ENCODE measurements around the gene RPL9.
"Not testable (repeated sequence)": the region's sequence is repeated elsewhere in the genome, so short reads cannot be mapped to it uniquely, and the experiment has no call there.

The RPL9 gene

GRCh38 chr4:39466747-39467146 is 8.0 kb upstream of the RPL9 start:
- no peak for ATAC-seq (ENCODE audit: insufficient read depth, low read depth)
- TF ChIP-seq EZH2 (IDR thresholded peaks at IDR 0.05; ENCODE audit: borderline replicate concordance, low read depth, low read length, severe bottlenecking) (no peak), CTCF (IDR thresholded peaks at IDR 0.05; ENCODE audit: borderline replicate concordance, extremely low read depth, low read length, poor library complexity, severe bottlenecking) (no peak)
- Histone ChIP-seq H3K27ac (ENCODE audit: low read length) (no peak overlapping the region), H3K79me2 (ENCODE audit: insufficient read depth, low read length) (no peaks in the 10 kb centered on the region), H3K9me3 (ENCODE audit: insufficient read depth, low read length, severe bottlenecking) (no peaks in the 10 kb centered on the region), H3K4me1 (ENCODE audit: insufficient read depth, low read length) (peaks cover 7% of the 10 kb centered on the region), H3K4me2 (ENCODE audit: insufficient read depth, low read length) (no peak overlapping the region), H3K27me3 (ENCODE audit: insufficient read depth, low read length, poor library complexity) (no peaks in the 10 kb centered on the region), H3K36me3 (ENCODE audit: insufficient read depth, low read length) (peaks cover 55% of the 10 kb centered on the region; the same call in 1 of the 2 replicates), H2AFZ (ENCODE audit: low read depth, low read length) (no peak overlapping the region), H4K20me1 (ENCODE audit: insufficient read depth, low read length) (no peaks in the 10 kb centered on the region), H3K4me3 (ENCODE audit: low read depth in 1 of 2, low read length in 2 of 2) (no peak overlapping the region), H3K9ac (ENCODE audit: low read depth, low read length) (no peak overlapping the region)
- no peak for DNase-seq

GRCh38 chr4:39464886-39465501 is 6.3 kb upstream of the RPL9 start:
- no peak for TF ChIP-seq EZH2 (IDR thresholded peaks at IDR 0.05; ENCODE audit: borderline replicate concordance, low read depth, low read length, severe bottlenecking)
- TF ChIP-seq CTCF (IDR thresholded peaks at IDR 0.05; ENCODE audit: borderline replicate concordance, extremely low read depth, low read length, poor library complexity, severe bottlenecking): no peak
- DNase-seq (no peak), ATAC-seq (ENCODE audit: insufficient read depth, low read depth) (peak; percentile 57; the same call in 2 of the 3 replicates)
- no peaks in the 10 kb centered on the region for H3K27me3 ChIP-seq (ENCODE audit: insufficient read depth, low read length, poor library complexity)
- no peak overlapping the region for H3K4me3 ChIP-seq (ENCODE audit: low read depth in 1 of 2, low read length in 2 of 2)
- no peak overlapping the region; the same call in 1 of the 2 replicates for H3K9ac ChIP-seq (ENCODE audit: low read depth, low read length)
- no peak overlapping the region for H2AFZ ChIP-seq (ENCODE audit: low read depth, low read length)
- H3K79me2 ChIP-seq (ENCODE audit: insufficient read depth, low read length): peaks cover 10% of the 10 kb centered on the region
- no peak overlapping the region for H3K27ac ChIP-seq (ENCODE audit: low read length)
- peaks cover 46% of the 10 kb centered on the region; the same call in 1 of the 2 replicates for H3K36me3 ChIP-seq (ENCODE audit: insufficient read depth, low read length)
- no peaks in the 10 kb centered on the region for H4K20me1 ChIP-seq (ENCODE audit: insufficient read depth, low read length)
- H3K9me3 ChIP-seq (ENCODE audit: insufficient read depth, low read length, severe bottlenecking): no peaks in the 10 kb centered on the region
- H3K4me2 ChIP-seq (ENCODE audit: insufficient read depth, low read length): no peak overlapping the region
- H3K4me1 ChIP-seq (ENCODE audit: insufficient read depth, low read length): peaks cover 20% of the 10 kb centered on the region

- H3K36me3 ChIP-seq (ENCODE audit: insufficient read depth, low read length): peaks cover 61% of the 10 kb centered on the region
- not testable (repeated sequence) for ATAC-seq (ENCODE audit: insufficient read depth, low read depth); H3K9me3 ChIP-seq (ENCODE audit: insufficient read depth, low read length, severe bottlenecking); H3K27me3 ChIP-seq (ENCODE audit: insufficient read depth, low read length, poor library complexity); DNase-seq
- H3K4me3 ChIP-seq (ENCODE audit: low read depth in 1 of 2, low read length in 2 of 2): peak overlapping the region; percentile 81 to 88
- H3K9ac ChIP-seq (ENCODE audit: low read depth, low read length): peak overlapping the region; percentile 88
- peak overlapping the region; percentile 80 for H3K4me2 ChIP-seq (ENCODE audit: insufficient read depth, low read length)
- peaks cover 45% of the 10 kb centered on the region for H4K20me1 ChIP-seq (ENCODE audit: insufficient read depth, low read length)
- peak overlapping the region; percentile 88 for H2AFZ ChIP-seq (ENCODE audit: low read depth, low read length)
- H3K27ac ChIP-seq (ENCODE audit: low read length): peak overlapping the region; percentile 88
- peaks cover 54% of the 10 kb centered on the region for H3K79me2 ChIP-seq (ENCODE audit: insufficient read depth, low read length)
- H3K4me1 ChIP-seq (ENCODE audit: insufficient read depth, low read length): peaks cover 42% of the 10 kb centered on the region
Observed at GRCh38 chr4:39458161-39458504, 589 bp downstream of the RPL9 start.

- peak overlapping the region; percentile 81 to 88; a peak in 3 of 4 replicates for H3K4me3 ChIP-seq (ENCODE audit: low read depth in 1 of 2, low read length in 2 of 2)
- H3K27ac ChIP-seq (ENCODE audit: low read length): peak overlapping the region; percentile 88; the same call in 1 of the 2 replicates
- DNase-seq (no peak), ATAC-seq (ENCODE audit: insufficient read depth, low read depth) (no peak)
- peak overlapping the region; percentile 80 for H3K4me2 ChIP-seq (ENCODE audit: insufficient read depth, low read length)
- peaks cover 53% of the 10 kb centered on the region for H4K20me1 ChIP-seq (ENCODE audit: insufficient read depth, low read length)
- peak overlapping the region; percentile 88 for H3K9ac ChIP-seq (ENCODE audit: low read depth, low read length)
- H3K4me1 ChIP-seq (ENCODE audit: insufficient read depth, low read length): peaks cover 42% of the 10 kb centered on the region
- no peaks in the 10 kb centered on the region for H3K27me3 ChIP-seq (ENCODE audit: insufficient read depth, low read length, poor library complexity)
- TF ChIP-seq CTCF (IDR thresholded peaks at IDR 0.05; ENCODE audit: borderline replicate concordance, extremely low read depth, low read length, poor library complexity, severe bottlenecking) (no peak), EZH2 (IDR thresholded peaks at IDR 0.05; ENCODE audit: borderline replicate concordance, low read depth, low read length, severe bottlenecking) (no peak)
- peaks cover 64% of the 10 kb centered on the region for H3K36me3 ChIP-seq (ENCODE audit: insufficient read depth, low read length)
- H2AFZ ChIP-seq (ENCODE audit: low read depth, low read length): no peak overlapping the region
- H3K79me2 ChIP-seq (ENCODE audit: insufficient read depth, low read length): peaks cover 54% of the 10 kb centered on the region
- no peaks in the 10 kb centered on the region for H3K9me3 ChIP-seq (ENCODE audit: insufficient read depth, low read length, severe bottlenecking)
Observed at GRCh38 chr4:39456946-39457763, 1.6 kb downstream of the RPL9 start.

All from DND-41 (cell line).